Measurements from ENCODE around the gene LSM14B.
A peak's percentile ranks its signal among the peaks of the same experiment; 100 is the strongest.

The LSM14B gene

DNA sequence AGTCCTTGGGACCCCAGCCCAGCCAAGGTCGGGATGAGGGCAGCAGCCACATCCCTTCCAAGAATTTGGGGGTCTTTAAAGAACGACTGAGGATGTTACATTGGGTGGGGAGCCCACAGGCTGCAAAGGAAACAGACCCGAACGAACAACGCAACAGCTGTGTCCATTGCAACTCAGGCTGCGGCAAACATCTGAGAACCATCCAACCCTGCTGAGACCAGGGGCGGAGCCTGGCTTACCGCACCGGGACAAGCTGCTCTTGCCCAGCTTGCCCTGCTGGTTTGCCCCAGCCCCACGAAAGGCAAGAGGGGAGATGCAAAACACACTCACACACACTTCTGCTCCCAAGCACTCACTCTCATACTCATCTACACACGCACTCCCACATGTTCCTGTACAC, 35.0 kb upstream of the LSM14B start:
- H3K4me3 ChIP-seq (ENCODE audit: low read depth, low read length): no peak overlapping the region
- no peak for TF ChIP-seq CTCF (conservative IDR thresholded peaks at IDR 0.05; ENCODE audit: low read depth, low read length)
- DNase-seq (ENCODE audit: low read depth): peak; percentile 49

DNA sequence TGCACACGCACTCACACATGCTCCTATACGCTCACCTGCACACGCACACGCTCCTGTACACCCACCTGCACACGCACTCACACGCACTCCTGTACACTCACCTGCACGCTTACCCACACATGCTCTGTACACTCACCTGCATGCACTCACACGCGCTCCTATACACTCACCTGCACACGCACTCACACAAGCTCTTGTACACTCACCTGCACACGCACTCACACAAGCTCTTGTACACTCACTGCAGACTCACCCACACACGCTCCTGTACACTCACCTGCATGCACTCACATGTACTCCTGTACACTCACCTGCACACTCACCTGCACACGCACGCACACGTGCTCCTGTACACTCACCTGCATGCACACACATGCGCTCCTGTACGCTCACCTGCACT, 34.6 kb upstream of the LSM14B start:
- H3K4me3 ChIP-seq (ENCODE audit: low read depth, low read length): no peak overlapping the region
- no peak for TF ChIP-seq CTCF (conservative IDR thresholded peaks at IDR 0.05; ENCODE audit: low read depth, low read length)
- no peak for DNase-seq (ENCODE audit: low read depth)

GRCh38 chr20:62088258-62089127, 33.8 kb upstream of the LSM14B start:
- H3K4me3 ChIP-seq (ENCODE audit: low read depth, low read length): no peak overlapping the region
- TF ChIP-seq CTCF (conservative IDR thresholded peaks at IDR 0.05; ENCODE audit: low read depth, low read length): no peak
- DNase-seq (ENCODE audit: low read depth): peak; percentile 92

DNA sequence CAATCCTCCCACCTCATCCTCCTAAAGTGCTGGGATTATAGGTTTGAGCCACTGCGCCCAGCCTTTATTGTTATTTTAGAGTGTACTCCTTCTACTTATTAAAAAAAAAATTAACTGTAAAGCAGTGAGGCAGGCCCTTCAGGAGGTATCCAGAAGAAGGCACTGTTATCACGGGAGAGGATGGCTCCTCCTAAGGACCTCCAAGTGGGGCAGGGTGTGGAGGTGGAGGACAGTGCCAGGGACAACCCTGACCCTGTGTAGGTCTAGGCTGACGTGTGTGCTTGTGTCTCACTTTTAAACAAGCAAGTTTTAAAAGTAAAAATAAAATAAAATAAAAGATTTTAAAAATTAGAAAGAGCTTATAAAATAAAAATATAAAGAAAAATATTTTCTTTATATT, 32.9 kb upstream of the LSM14B start:
- peak; percentile 14 for DNase-seq (ENCODE audit: low read depth)
- peak; percentile 10 for TF ChIP-seq CTCF (conservative IDR thresholded peaks at IDR 0.05; ENCODE audit: low read depth, low read length)
- H3K4me3 ChIP-seq (ENCODE audit: low read depth, low read length): no peak overlapping the region

- DNase-seq (ENCODE audit: low read depth): no peak
- H3K4me3 ChIP-seq (ENCODE audit: low read depth, low read length): no peak overlapping the region
- no peak for TF ChIP-seq CTCF (conservative IDR thresholded peaks at IDR 0.05; ENCODE audit: low read depth, low read length)
Measured at GRCh38 chr20:62096421-62097380, 25.6 kb upstream of the LSM14B start.

DNA sequence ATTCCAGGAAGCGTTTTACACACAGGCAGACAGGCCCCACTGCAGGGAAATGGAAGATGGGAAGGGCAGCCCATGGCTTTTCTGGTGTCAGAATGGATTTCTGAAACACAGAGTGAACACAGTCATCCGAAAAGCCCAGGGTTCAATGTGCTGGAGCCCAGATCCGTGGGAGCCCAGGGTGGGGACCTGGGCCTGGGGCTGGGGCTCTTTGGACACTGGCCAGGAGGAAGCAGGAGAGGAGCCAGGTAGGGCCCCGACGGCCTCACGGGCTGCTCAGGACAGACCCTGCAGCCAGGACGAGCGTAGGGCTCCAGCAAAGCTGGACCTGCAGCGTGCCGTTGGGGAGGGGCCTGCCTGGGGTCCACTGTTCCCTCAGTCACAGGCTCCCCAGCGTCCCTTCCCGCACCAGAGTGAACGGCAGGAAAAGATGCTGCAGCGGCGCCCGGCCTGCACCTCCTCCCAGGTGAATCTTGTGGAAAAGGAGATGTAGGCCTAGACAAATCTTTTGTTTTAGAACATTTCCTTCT, 24.3 kb upstream of the LSM14B start:
- DNase-seq (ENCODE audit: low read depth): no peak
- no peak for TF ChIP-seq CTCF (conservative IDR thresholded peaks at IDR 0.05; ENCODE audit: low read depth, low read length)

More for the DNA sequence above, 24.3 kb upstream of the LSM14B start:
- H3K4me3 ChIP-seq (ENCODE audit: low read depth, low read length): no peak overlapping the region

Data from choroid plexus epithelial cell (primary cell).